GM12801 (cell line): ENCODE data around the gene MSI2.

Source experiments
- CTCF ChIP-seq: IDR thresholded peaks from one replicate; pipeline ENCODE4 v1.5.1; 2011; ENCODE audit warnings: control low read depth; ENCODE audit not compliant: insufficient read length; ENCODE audit errors: extremely low read depth

The MSI2 gene

GRCh38 chr17:57614742-57615141, 358.4 kb downstream of the MSI2 start:
- no peak for TF ChIP-seq CTCF

DNA sequence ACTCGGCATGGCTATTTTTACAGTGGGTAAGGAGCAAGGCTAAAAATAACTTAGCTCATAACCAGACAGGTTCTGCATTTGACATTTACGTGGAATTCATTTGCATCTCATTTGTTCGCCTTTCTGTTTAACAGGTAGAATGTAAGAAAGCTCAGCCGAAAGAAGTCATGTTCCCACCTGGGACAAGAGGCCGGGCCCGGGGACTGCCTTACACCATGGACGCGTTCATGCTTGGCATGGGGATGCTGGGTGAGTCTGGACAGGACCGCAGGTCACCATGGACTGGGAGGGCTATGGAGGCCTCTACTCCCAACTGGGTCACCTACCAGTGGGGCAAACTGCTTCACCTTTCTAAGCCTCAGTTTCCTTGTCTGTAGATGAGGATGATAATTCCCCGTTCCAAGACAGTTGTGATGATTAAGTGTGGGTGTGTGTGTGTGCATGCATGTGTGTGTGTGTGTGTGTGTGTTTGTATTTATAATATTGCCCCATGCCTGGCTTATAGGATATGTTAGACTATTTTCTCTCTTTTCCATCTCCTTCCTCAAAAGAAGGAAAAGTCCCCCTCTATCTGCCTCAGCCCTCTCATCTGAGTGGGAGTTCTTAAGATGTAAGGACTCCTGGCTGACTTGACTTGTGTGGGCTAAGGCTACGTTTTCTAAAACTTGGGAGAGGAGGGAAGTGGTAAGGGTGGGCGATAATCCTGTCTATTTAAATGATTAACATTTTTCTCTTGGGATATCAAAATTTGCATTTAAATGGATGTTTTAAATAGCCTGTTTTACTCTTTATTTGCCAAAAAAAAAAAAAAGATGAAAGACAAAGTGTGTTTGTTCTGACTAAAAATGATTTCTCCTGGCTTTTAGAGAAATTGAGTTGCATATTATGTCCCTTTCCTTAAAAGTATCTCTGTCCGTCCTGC, 359.8 kb downstream of the MSI2 start:
- no peak for TF ChIP-seq CTCF

DNA sequence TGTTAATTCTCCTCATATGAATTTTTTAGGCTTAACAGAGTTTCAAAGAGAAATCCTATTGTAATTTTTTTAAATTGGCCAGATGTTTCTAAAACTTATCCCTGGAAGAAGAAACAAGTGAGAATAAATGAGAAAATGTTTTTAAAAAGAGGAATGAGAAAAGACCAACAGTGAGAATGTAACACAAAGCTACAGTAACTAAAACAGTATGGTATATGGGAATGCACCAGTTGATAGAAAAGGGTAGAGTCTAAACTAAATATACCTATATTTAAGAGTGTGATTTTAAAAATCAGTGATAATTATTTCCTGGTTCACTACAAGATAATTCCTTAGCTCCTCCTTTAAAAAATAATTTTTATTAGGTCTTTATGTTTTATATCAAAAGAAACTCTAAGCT, 360.9 kb downstream of the MSI2 start:
- no peak for TF ChIP-seq CTCF

- TF ChIP-seq CTCF = no peak
These were observed 363.0 kb downstream of the MSI2 start for GRCh38 chr17:57619061-57619937.

DNA sequence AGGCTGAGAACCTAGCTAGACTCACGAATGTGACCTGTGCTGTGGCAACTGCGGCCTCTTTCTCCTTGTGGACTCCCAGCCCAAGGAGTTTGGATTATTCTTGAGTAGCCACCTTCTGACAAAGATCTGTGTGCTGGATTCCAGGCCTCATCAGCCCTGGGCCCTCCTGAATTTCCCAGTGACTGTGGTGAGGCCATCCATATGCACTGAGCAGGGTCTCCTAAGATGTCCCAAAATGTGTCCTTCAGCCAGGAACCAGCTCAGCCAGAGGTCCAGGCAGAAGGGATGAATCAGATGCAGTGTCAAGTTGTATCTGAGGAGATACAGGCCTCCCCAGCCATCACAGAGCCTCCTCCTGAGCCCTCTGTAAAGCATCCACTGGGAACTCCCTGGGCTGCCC, 364.3 kb downstream of the MSI2 start:
- TF ChIP-seq CTCF = no peak

DNA sequence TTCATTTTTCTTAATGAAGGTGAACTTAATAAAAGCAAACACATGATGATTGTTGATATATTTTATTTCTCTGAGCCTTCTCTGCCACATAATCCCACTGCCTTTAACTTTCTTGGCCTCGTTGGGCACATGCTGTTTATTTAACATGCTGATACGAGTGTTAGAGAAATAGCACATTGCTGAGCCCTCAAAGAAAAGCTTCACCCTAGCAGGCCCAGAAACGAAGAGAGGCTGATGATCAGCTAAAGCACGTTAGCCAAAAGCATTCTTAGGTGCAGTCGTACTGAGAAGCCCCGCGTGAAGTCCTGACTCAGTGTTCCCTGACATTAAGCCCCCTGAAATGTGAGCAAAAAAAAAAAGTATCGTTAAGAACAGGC, 366.0 kb downstream of the MSI2 start:
- TF ChIP-seq CTCF = no peak

GRCh38 chr17:57622683-57623433, 366.5 kb downstream of the MSI2 start:
- TF ChIP-seq CTCF = no peak
